ENCODE data around the gene CTU2.

DNA sequence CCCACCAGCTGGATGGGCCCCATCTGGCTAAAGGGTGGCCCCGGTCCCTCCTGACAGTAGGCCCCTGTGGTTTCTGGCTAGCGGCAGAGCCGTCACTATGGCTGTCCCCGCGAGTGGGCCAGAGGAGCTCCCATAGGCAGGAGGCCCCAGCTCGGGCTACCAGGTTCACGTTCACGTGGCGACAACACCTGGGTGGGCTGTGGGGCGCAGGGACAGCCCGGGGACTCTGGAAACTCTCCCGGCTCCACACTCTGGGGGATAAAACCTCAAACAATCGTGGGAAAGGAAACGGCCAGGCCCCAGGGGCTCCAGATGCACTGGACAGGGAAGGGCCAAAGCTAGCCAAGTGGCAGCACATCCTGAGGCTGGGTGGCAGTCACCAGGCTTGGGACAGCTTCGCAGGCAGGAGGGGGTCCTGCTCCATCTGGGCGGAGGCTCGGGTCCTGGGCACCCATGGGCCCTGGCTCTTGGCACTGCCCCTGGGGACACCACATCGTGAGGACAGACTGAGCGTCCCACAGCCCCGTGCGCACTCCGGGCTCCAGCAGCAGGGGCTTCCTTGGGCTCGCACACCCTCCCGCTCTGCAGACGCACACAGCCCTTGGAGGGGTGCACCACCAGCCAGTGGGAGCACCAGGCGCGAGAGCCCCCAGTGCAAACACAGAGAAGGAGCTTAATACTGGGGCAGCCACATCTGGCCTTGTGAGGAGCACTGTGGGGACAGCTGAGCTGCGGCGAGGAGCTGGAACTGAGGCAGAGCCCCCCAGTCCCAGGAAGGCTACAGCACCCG is 4.5 kb upstream of the CTU2 start:
- TF ChIP-seq, protein P1, sequence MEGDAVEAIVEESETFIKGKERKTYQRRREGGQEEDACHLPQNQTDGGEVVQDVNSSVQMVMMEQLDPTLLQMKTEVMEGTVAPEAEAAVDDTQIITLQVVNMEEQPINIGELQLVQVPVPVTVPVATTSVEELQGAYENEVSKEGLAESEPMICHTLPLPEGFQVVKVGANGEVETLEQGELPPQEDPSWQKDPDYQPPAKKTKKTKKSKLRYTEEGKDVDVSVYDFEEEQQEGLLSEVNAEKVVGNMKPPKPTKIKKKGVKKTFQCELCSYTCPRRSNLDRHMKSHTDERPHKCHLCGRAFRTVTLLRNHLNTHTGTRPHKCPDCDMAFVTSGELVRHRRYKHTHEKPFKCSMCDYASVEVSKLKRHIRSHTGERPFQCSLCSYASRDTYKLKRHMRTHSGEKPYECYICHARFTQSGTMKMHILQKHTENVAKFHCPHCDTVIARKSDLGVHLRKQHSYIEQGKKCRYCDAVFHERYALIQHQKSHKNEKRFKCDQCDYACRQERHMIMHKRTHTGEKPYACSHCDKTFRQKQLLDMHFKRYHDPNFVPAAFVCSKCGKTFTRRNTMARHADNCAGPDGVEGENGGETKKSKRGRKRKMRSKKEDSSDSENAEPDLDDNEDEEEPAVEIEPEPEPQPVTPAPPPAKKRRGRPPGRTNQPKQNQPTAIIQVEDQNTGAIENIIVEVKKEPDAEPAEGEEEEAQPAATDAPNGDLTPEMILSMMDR (IDR thresholded peaks at IDR 0.05), result no peak
- no peak for TF ChIP-seq EP300 (IDR thresholded peaks at IDR 0.05; ENCODE audit: borderline replicate concordance in 1 of 2, low read depth in 1 of 2, low read length in 1 of 2)
- TF ChIP-seq JUND (IDR thresholded peaks at IDR 0.05), result no peak
- TF ChIP-seq YY1 (IDR thresholded peaks at IDR 0.05; ENCODE audit: low read depth), result no peak
- no peak for TF ChIP-seq MEF2A (IDR thresholded peaks at IDR 0.05; ENCODE audit: borderline replicate concordance, low read depth)
- no peak for TF ChIP-seq GABPA (IDR thresholded peaks at IDR 0.05; ENCODE audit: low read depth)
- no peak for TF ChIP-seq NRF1 (IDR thresholded peaks at IDR 0.05; ENCODE audit: low read depth, low read length)
